Frontal cortex (tissue), 4 donors: Measurements from ENCODE around the gene NDUFAF4. TPM values are rescaled to one million over a fixed set of nuclear protein-coding genes. Genes with fewer than 3 reads are reported as not detected.
"Not testable (repeated sequence)": the region's sequence is repeated elsewhere in the genome, so short reads cannot be mapped to it uniquely, and the experiment has no call there.

Experiments used
- DNase-seq, 2 donors: peaks; one replicate each; pipeline ENCODE4 v3.0.0; 2012; ENCODE audit warnings: low spot score in 2 of 2
- FAIRE-seq: peaks from 2 replicates; lab custom pipeline; 2012; peaks lifted over from hg19 to GRCh38; lab: Jason Lieb, UNC
- total RNA-seq: library from RNA; depleted of rRNA; stranded (reverse); fragments of >200 nt; gene quantifications from one replicate; pipeline ENCODE4 v1.2.3, GENCODE V29; 2014
- donor health status: control.
- donor health status: control.
- donor health status: control.

Gene NDUFAF4
- total RNA-seq, 1 donor from 2014 or later: 56.3 TPM

GRCh38 chr6:96900873-96901272, 3.2 kb upstream of the NDUFAF4 start:
- DNase-seq: no peak
- no peak for FAIRE-seq

GRCh38 chr6:96899451-96899998, 1.8 kb upstream of the NDUFAF4 start:
- FAIRE-seq: no peak

GRCh38 chr6:96899019-96899418, 1.3 kb upstream of the NDUFAF4 start:
- DNase-seq: peak; percentile 41 to 46
- peak; percentile 79 for FAIRE-seq

More at GRCh38 chr6:96899451-96899998, 1.8 kb upstream of the NDUFAF4 start:
- no peak for DNase-seq

GRCh38 chr6:96898241-96898851, 655 bp upstream of the NDUFAF4 start:
- FAIRE-seq: no peak
- DNase-seq: no peak

GRCh38 chr6:96889146-96889545, 8.5 kb downstream of the NDUFAF4 start:
- no peak for DNase-seq
- peak; percentile 80 for FAIRE-seq

GRCh38 chr6:96888745-96889144, 8.9 kb downstream of the NDUFAF4 start:
- DNase-seq (no peak), FAIRE-seq (no peak)

- DNase-seq (no peak), FAIRE-seq (no peak)
Measured at GRCh38 chr6:96886519-96886918, 11.2 kb downstream of the NDUFAF4 start.

GRCh38 chr6:96885187-96885631, 12.5 kb downstream of the NDUFAF4 start:
- not testable (repeated sequence) for DNase-seq, FAIRE-seq

GRCh38 chr6:96878143-96878542, 19.5 kb downstream of the NDUFAF4 start:
- DNase-seq: no peak
- FAIRE-seq: no peak

- DNase-seq: no peak
- FAIRE-seq: no peak
Measured at GRCh38 chr6:96876886-96877545, 20.7 kb downstream of the NDUFAF4 start.

GRCh38 chr6:96872976-96873375, 24.7 kb downstream of the NDUFAF4 start:
- DNase-seq (no peak), FAIRE-seq (no peak)

- FAIRE-seq: no peak
Measured at GRCh38 chr6:96865055-96865405, 32.7 kb downstream of the NDUFAF4 start.

GRCh38 chr6:96864216-96865054, 33.3 kb downstream of the NDUFAF4 start:
- DNase-seq: no peak
- no peak for FAIRE-seq

More at GRCh38 chr6:96865055-96865405, 32.7 kb downstream of the NDUFAF4 start:
- no peak for DNase-seq

- no peak for DNase-seq
- FAIRE-seq: no peak
Measured at GRCh38 chr6:96862560-96862959, 35.1 kb downstream of the NDUFAF4 start.

GRCh38 chr6:96861588-96861987, 36.1 kb downstream of the NDUFAF4 start:
- no peak for FAIRE-seq

GRCh38 chr6:96856856-96857255, 40.8 kb downstream of the NDUFAF4 start:
- DNase-seq: no peak
- no peak for FAIRE-seq

More at GRCh38 chr6:96861588-96861987, 36.1 kb downstream of the NDUFAF4 start:
- DNase-seq: no peak

GRCh38 chr6:96853083-96853482, 44.6 kb downstream of the NDUFAF4 start:
- no peak for DNase-seq
- FAIRE-seq: no peak

GRCh38 chr6:96852605-96853004, 45.1 kb downstream of the NDUFAF4 start:
- FAIRE-seq (no peak), DNase-seq (no peak)

- FAIRE-seq (no peak), DNase-seq (no peak)
Measured at GRCh38 chr6:96851858-96852257, 45.8 kb downstream of the NDUFAF4 start.

- no peak for FAIRE-seq
Measured at GRCh38 chr6:96849615-96850014, 48.1 kb downstream of the NDUFAF4 start.

More at GRCh38 chr6:96849615-96850014, 48.1 kb downstream of the NDUFAF4 start:
- no peak for DNase-seq
